Mucosa of descending colon (tissue), 3 donors: Measurements from ENCODE around the gene SPIB. TPM values are rescaled to one million over a fixed set of nuclear protein-coding genes. Genes with fewer than 3 reads are reported as not detected.

ENCODE experiments used
- ATAC-seq: fragments of 200-7000 bp; cut with Tn5 transposase; one replicate; pipeline ENCODE4 v1.9.1; 2020; ENCODE audit warnings: mild to moderate bottlenecking, moderate library complexity
- DNase-seq, 3 donors: peaks; one replicate each; pipeline ENCODE4 v3.0.0-alpha.2; 2020
- H3K36me3 ChIP-seq: fragments of 200-600 bp; one replicate; pipeline ENCODE4 v1.8.0; 2021; ENCODE audit warnings: low read depth, mild to moderate bottlenecking
- H3K4me1 ChIP-seq: fragments of 200-600 bp; one replicate; pipeline ENCODE4 v1.8.0; 2021; ENCODE audit warnings: low read depth, mild to moderate bottlenecking
- H3K4me3 ChIP-seq: fragments of 200-600 bp; one replicate; pipeline ENCODE4 v1.8.0; 2021; ENCODE audit warnings: mild to moderate bottlenecking
- H3K9me3 ChIP-seq: fragments of 200-600 bp; one replicate; pipeline ENCODE4 v1.8.0; 2021; ENCODE audit warnings: mild to moderate bottlenecking
- CTCF ChIP-seq: fragments of 200-600 bp; IDR thresholded peaks from one replicate; pipeline ENCODE4 v1.8.0; 2022; ENCODE audit warnings: antibody characterized with exemption, mild to moderate bottlenecking
- intact Hi-C, 2 donors: fragments of 100-400 bp; cut with DNase I in 1 of 2; cut with micrococcal nuclease in 1 of 2; formaldehyde crosslinking; loops; one replicate each; pipeline versions ENCODE4 v1.11.0 to v1.11.1; 2022; cut with DNase I, micrococcal nuclease
- total RNA-seq, 3 donors: library from RNA; stranded (reverse); fragmentation: NEBNext Ultra II Directional in 2 of 3; extraction: Animal tissue kit (Norgen Biotek cat#: 25700) in 2 of 3; gene quantifications; one replicate each; pipeline versions ENCODE4 v1.2.1 to v1.2.4, GENCODE V29; 2021 to 2023
- donor health status: DM: no; HTN: no; CAD: no; lungs with moderate emphysema.
- donor health status: DM: no; HTN: no; CAD: no.
- donor health status: DM: no; HTN: yes; CAD: no.

Gene SPIB
- total RNA-seq, 3 donors from 2014 or later, result 21.5 to 83.1 (median 61.6) TPM

GRCh38 chr19:50381881-50382729 lies 36.6 kb upstream of the SPIB start:
- Histone ChIP-seq H3K4me1 (peaks cover 8% of the 10 kb centered on the region), H3K4me3 (no peak overlapping the region), H3K9me3 (no peaks in the 10 kb centered on the region), H3K36me3 (peaks cover 9% of the 10 kb centered on the region)
- intact Hi-C loops, result no loop called here
- ATAC-seq (no peak), DNase-seq (no peak)
- TF ChIP-seq CTCF, result no peak

GRCh38 chr19:50383001-50383851 lies 35.5 kb upstream of the SPIB start:
- no peak for ATAC-seq
- intact Hi-C loops, result no loop called here
- no peak for DNase-seq
- Histone ChIP-seq H3K36me3 (peaks cover 9% of the 10 kb centered on the region), H3K4me3 (no peak overlapping the region), H3K9me3 (no peaks in the 10 kb centered on the region), H3K4me1 (peaks cover 8% of the 10 kb centered on the region)
- no peak for TF ChIP-seq CTCF

- Histone ChIP-seq H3K36me3 (peaks cover 9% of the 10 kb centered on the region), H3K4me1 (peaks cover 8% of the 10 kb centered on the region), H3K9me3 (no peaks in the 10 kb centered on the region), H3K4me3 (peak within 1 kb of the TSS; percentile 20)
- DNase-seq, result peak; percentile 99 to 100 (median 99)
- TF ChIP-seq CTCF, result no peak
- intact Hi-C loops, result no loop called here
- peak; percentile 97 for ATAC-seq
Measured at GRCh38 chr19:50383852-50384684, 34.7 kb upstream of the SPIB start, which contains the start of gene POLD1. POLD1 (plus strand) TSS chr19:50384347; CDS start chr19:50398852, 14,505 bp downstream.

GRCh38 chr19:50384685-50385535 lies 33.8 kb upstream of the SPIB start:
- Histone ChIP-seq H3K4me1 (peaks cover 8% of the 10 kb centered on the region), H3K4me3 (peak overlapping the region; percentile 20), H3K9me3 (no peaks in the 10 kb centered on the region), H3K36me3 (peaks cover 9% of the 10 kb centered on the region)
- intact Hi-C loops, result no loop called here
- DNase-seq, result no peak
- no peak for ATAC-seq
- no peak for TF ChIP-seq CTCF
